ENCODE measurements around the gene KRTAP5-2. TPM values are rescaled to one million over a fixed set of nuclear protein-coding genes. Genes with fewer than 3 reads are reported as not detected.
"Not testable (repeated sequence)": the region's sequence is repeated elsewhere in the genome, so short reads cannot be mapped to it uniquely, and the experiment has no call there.

Gene KRTAP5-2
- total RNA-seq, 1 donor from 2014 or later: not detected

DNA sequence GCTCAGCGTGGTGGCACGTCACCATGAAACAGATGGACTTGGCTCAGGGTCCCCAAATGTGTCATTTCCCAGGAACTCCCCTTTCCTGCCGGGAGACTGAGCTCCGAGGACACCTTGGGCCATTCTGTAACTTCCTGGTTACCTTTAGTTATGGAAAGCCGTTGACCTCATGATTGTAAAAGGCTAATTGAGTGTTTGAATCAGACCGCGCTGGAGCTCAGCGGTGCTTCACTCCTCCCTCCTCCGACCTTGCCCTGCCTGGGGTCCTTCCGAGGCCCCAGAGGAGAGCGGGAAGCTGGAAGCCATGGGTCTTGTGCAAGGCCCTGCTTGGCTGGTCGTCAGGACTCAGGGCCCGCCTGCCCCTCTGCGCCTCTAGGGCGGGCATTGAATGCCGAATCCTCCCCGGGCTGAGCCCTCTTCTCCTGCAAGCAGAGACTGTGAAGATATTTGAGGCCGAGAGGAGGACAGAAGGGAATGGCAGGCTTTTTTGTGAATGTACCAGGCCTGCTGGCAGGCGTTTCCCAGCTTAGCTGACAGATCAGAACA lies 1.4 kb downstream of the KRTAP5-2 start:
- peaks cover 54% of the 10 kb centered on the region for H3K27me3 Mint-ChIP-seq (ENCODE audit: low read depth)
- DNase-seq (ENCODE audit: low spot score); intact Hi-C loops (cut with micrococcal nuclease); H3K4me1 Mint-ChIP-seq (ENCODE audit: low read depth); H3K27ac Mint-ChIP-seq; H3K4me3 Mint-ChIP-seq (ENCODE audit: low read depth); H3K36me3 Mint-ChIP-seq (ENCODE audit: low read depth); H3K9me3 Mint-ChIP-seq: not testable (repeated sequence)

DNA sequence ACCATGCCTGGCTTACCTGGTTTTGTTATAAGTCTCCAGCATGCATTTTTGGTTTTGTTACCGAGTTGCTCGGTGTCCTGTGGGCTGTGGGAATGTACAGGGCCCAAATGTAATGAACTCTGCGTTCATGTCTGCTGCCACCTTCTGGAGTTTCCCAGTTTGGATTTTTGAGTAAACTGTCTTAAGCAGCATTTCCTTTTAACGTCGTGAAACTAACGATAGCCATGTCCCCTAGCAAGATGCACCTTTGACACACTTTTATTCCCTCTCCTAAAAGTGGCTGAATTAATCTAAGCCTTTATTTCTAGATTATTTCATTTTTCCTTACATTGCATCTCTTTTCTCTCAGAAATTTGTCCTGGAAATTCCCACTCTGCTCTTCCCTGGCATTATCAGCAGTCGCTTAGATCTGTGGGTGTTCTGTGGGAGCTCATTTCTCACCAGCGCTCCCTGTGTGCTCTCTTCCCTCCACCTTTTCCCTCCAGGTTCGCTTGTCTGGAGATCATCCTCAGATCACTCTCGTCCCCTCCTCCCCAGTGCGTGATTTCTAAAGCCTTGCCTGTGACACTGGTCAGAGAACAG lies 2.0 kb downstream of the KRTAP5-2 start:
- H3K27ac Mint-ChIP-seq; H3K4me3 Mint-ChIP-seq (ENCODE audit: low read depth); H3K4me1 Mint-ChIP-seq (ENCODE audit: low read depth); intact Hi-C loops (cut with micrococcal nuclease); H3K9me3 Mint-ChIP-seq; DNase-seq (ENCODE audit: low spot score); H3K36me3 Mint-ChIP-seq (ENCODE audit: low read depth): not testable (repeated sequence)
- peaks cover 49% of the 10 kb centered on the region for H3K27me3 Mint-ChIP-seq (ENCODE audit: low read depth)

DNA sequence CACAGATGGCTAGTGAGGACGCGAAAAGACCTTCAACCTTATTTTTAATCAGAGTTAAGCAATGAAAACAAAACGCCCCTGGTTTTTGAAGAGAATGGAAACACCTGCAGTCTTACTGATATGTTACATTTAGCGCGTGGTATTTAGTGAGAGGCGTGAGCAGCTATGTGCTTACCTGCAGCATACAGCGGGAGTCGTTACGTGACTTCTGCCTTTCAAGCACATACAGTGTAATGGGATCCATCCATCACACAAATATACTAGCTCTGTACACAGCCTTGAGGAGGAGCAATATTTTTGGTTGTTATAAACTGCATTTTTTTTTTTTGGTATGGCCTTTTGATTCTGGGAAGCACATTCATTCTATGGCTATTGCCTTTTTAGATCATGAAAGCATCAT lies 5.5 kb downstream of the KRTAP5-2 start:
- no peaks in the 10 kb centered on the region for H3K36me3 Mint-ChIP-seq (ENCODE audit: low read depth)
- intact Hi-C loops (cut with micrococcal nuclease): no loop called here
- H3K27me3 Mint-ChIP-seq (ENCODE audit: low read depth): peaks cover 28% of the 10 kb centered on the region
- H3K9me3 Mint-ChIP-seq: peaks cover 5% of the 10 kb centered on the region
- no peak for DNase-seq (ENCODE audit: low spot score)
- no peak overlapping the region for H3K4me3 Mint-ChIP-seq (ENCODE audit: low read depth)
- H3K27ac Mint-ChIP-seq: no peak overlapping the region
- peaks cover 4% of the 10 kb centered on the region for H3K4me1 Mint-ChIP-seq (ENCODE audit: low read depth)

DNA sequence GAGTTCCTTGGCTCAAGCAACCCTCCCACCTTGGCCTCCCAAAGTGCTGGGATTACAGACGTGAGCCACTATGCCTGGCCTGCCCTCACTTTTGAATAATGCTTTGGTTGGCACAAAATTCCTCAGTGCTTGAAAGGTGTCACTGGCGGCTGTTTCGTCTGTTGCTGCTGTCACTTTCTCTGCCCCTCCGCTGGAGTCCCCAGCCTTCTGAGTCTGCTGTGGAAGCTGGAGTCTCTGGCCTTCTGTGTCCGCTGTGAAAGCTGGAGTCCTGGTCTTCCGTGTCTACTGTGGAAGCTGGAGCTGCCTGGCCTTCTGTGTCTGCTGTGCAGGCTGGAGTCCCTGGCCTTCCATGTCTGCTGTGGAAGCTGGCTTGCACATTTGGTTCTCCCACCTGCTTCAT lies 8.1 kb downstream of the KRTAP5-2 start:
- DNase-seq (ENCODE audit: low spot score): no peak
- intact Hi-C loops (cut with micrococcal nuclease): no loop called here
- H3K27me3 Mint-ChIP-seq (ENCODE audit: low read depth): peaks cover 22% of the 10 kb centered on the region
- no peak overlapping the region for H3K4me3 Mint-ChIP-seq (ENCODE audit: low read depth)
- H3K27ac Mint-ChIP-seq: no peak overlapping the region
- peaks cover 4% of the 10 kb centered on the region for H3K4me1 Mint-ChIP-seq (ENCODE audit: low read depth)
- H3K9me3 Mint-ChIP-seq: peaks cover 5% of the 10 kb centered on the region
- no peaks in the 10 kb centered on the region for H3K36me3 Mint-ChIP-seq (ENCODE audit: low read depth)

DNA sequence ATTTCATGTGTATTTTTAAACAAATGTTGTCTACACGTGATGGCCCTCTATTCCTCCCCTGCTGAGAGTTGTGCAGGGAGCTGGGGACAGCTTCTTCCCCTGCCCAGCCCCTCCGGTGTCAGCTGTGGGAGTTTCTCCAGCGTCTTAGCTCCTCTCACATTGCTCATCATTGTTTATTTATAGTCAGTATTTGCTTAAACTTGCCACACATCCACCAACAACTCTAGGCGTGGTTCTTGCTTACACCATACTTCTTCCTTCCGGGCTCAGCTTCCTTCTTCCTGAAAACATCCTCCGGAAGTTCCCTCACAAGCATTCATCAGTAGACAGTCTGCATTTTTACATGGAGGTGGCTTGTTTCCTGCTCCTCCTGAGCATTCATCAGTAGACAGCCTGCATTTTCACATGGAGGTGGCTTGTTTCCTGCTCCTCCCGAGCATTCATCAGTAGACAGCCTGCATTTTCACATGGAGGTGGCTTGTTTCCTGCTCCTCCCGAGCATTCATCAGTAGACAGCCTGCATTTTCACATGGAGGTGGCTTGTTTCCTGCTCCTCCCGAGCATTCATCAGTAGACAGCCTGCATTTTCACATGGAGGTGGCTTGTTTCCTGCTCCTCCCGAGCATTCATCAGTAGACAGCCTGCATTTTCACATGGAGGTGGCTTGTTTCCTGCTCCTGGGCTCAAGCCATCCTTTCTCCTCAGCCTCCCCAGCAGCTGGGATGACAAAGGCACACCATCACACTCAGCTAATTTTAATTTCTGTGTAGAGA lies 8.7 kb downstream of the KRTAP5-2 start:
- H3K4me1 Mint-ChIP-seq (ENCODE audit: low read depth); H3K27ac Mint-ChIP-seq; H3K36me3 Mint-ChIP-seq (ENCODE audit: low read depth); DNase-seq (ENCODE audit: low spot score); H3K9me3 Mint-ChIP-seq; intact Hi-C loops (cut with micrococcal nuclease); H3K4me3 Mint-ChIP-seq (ENCODE audit: low read depth): not testable (repeated sequence)
- H3K27me3 Mint-ChIP-seq (ENCODE audit: low read depth): peaks cover 15% of the 10 kb centered on the region

DNA sequence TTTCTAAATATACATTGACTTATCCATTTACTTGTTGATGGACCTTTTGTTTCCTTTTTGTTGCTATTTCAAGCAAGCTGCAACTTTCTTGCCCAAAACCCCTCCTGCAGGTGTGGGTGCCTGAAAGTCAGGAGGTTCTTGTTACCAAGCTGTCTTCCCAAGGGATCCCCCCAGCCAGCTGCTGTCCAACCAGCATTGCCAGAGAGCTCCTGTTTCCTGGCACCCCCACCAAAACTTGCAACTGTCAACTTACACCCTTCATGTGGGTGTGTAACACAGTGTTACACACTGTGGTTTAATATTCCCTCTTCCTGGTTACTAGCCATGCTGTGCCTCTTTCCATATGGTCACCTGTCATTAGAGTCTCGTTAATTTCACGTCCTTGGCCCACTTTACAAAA lies 11.4 kb downstream of the KRTAP5-2 start:
- peaks cover 5% of the 10 kb centered on the region for H3K9me3 Mint-ChIP-seq
- H3K36me3 Mint-ChIP-seq (ENCODE audit: low read depth): no peaks in the 10 kb centered on the region
- intact Hi-C loops (cut with micrococcal nuclease): no loop called here
- peaks cover 11% of the 10 kb centered on the region for H3K27me3 Mint-ChIP-seq (ENCODE audit: low read depth)
- no peak for DNase-seq (ENCODE audit: low spot score)
- no peak overlapping the region for H3K4me3 Mint-ChIP-seq (ENCODE audit: low read depth)
- peaks cover 4% of the 10 kb centered on the region for H3K4me1 Mint-ChIP-seq (ENCODE audit: low read depth)
- no peak overlapping the region for H3K27ac Mint-ChIP-seq

DNA sequence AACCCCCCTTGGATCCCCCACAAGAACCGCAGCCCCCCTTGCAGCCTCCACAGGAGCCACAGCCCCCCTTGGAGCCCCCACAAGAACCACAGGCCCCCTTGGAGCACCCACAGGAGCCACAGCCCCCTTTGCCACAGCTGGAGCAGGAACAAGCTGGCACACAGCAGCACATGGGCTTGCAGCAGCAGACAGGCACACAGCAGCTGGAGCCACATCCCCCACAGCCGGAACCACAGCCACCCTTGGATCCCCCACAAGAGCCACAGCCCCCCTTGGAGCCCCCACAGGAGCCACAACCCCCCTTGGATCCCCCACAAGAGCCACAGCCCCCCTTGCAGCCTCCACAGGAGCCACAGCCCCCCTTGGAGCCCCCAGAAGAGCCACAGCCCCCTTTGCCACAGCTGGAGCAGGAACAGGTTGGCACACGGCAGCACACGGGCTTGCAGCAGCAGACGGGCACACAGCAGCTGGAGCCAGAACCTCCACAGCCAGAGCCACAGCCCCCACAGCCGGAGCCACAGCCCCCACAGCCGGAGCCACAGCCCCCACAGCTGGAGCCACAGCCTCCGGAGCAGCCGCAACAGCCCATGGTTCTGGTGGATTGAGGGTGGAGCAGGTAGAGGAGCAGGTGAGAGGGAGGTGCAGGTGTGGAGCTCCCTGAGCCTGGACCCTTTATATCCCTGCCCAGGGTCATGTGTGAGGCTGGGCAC lies 13.3 kb downstream of the KRTAP5-2 start, which contains the start of gene KRTAP5-1:
KRTAP5-1 (minus strand) TSS at position 623 of the 710 bp plus-strand sequence; CDS start at position 589, 34 bp downstream.
- H3K36me3 Mint-ChIP-seq (ENCODE audit: low read depth); H3K9me3 Mint-ChIP-seq; H3K4me3 Mint-ChIP-seq (ENCODE audit: low read depth); H3K4me1 Mint-ChIP-seq (ENCODE audit: low read depth); intact Hi-C loops (cut with micrococcal nuclease); H3K27ac Mint-ChIP-seq; DNase-seq (ENCODE audit: low spot score): not testable (repeated sequence)
- H3K27me3 Mint-ChIP-seq (ENCODE audit: low read depth): peaks cover 11% of the 10 kb centered on the region

DNA sequence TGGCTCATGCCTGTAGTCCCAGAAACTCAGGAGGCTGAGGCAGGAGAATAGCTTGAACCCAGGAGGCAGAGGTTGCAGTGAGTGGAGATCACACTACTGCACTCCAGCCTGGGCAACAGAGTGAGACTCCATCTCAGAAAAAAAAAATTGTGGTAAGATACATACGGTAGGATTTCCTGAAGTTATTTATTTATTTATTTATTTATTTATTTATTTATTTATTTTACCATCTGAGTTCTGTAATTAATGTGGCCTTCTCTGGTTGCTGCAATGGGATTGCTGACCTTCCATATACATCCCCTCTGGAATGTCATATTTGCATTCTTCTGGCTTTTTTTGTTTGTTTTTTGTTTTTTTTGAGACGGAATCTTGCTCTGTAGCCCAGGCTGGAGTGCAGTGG lies 15.2 kb downstream of the KRTAP5-2 start:
- H3K27ac Mint-ChIP-seq; H3K4me3 Mint-ChIP-seq (ENCODE audit: low read depth); H3K27me3 Mint-ChIP-seq (ENCODE audit: low read depth); H3K36me3 Mint-ChIP-seq (ENCODE audit: low read depth); H3K4me1 Mint-ChIP-seq (ENCODE audit: low read depth); DNase-seq (ENCODE audit: low spot score); intact Hi-C loops (cut with micrococcal nuclease): not testable (repeated sequence)
- H3K9me3 Mint-ChIP-seq: peaks cover 10% of the 10 kb centered on the region

DNA sequence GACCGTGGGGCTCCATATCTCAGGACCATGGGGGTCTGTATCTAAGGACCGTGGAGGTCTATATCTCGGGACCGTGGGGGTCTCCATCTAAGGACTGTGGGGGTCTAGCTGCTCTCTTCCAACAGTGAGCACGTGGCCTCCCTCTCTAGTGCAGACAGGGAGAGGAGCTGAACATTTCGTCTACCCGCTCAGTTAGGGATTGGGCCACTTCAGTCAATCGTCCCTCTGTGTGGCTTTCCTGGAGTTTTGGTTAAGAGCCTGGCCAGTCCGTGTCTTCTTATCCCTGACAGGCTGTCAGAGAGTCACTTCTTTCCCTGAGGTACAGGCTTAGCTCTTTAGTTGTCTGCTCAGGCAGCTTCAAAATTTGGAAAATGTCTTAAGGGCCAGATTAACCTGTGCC lies 16.1 kb downstream of the KRTAP5-2 start:
- Mint-ChIP-seq H3K36me3 (ENCODE audit: low read depth) (no peaks in the 10 kb centered on the region), H3K4me3 (ENCODE audit: low read depth) (no peak overlapping the region), H3K4me1 (ENCODE audit: low read depth) (no peaks in the 10 kb centered on the region), H3K9me3 (peaks cover 10% of the 10 kb centered on the region), H3K27ac (no peak overlapping the region), H3K27me3 (ENCODE audit: low read depth) (peaks cover 9% of the 10 kb centered on the region)
- DNase-seq (ENCODE audit: low spot score): no peak
- intact Hi-C loops (cut with micrococcal nuclease): no loop called here

DNA sequence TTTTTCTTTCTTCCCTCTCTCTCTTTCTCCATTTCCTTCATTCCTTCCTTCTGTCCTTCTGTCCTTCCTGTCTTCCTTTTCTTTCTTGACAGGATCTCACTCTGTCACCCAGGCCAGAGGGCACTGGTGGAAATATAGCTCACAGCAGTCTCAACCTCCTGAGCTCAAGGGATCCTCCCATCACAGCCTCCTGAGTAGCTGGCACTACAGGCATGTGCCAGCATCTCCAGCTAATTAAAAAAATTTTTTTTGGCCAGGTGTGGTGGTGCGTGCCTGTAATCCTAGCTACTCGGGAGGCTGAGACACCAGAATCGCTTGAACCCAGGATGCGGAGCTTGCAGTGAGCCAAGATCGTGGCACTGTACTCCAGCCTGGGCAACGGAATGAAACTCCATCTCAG lies 21.3 kb downstream of the KRTAP5-2 start:
- peaks cover 10% of the 10 kb centered on the region for H3K9me3 Mint-ChIP-seq
- no peak overlapping the region for H3K27ac Mint-ChIP-seq
- no peaks in the 10 kb centered on the region for H3K4me1 Mint-ChIP-seq (ENCODE audit: low read depth)
- H3K27me3 Mint-ChIP-seq (ENCODE audit: low read depth): peaks cover 23% of the 10 kb centered on the region
- no peaks in the 10 kb centered on the region for H3K36me3 Mint-ChIP-seq (ENCODE audit: low read depth)
- DNase-seq (ENCODE audit: low spot score): no peak
- no peak overlapping the region for H3K4me3 Mint-ChIP-seq (ENCODE audit: low read depth)
- intact Hi-C loops (cut with micrococcal nuclease): loop anchor here (10.0 kb wide), 1 partner anchor 568 kb away; no protein-coding TSS in a partner anchor

DNA sequence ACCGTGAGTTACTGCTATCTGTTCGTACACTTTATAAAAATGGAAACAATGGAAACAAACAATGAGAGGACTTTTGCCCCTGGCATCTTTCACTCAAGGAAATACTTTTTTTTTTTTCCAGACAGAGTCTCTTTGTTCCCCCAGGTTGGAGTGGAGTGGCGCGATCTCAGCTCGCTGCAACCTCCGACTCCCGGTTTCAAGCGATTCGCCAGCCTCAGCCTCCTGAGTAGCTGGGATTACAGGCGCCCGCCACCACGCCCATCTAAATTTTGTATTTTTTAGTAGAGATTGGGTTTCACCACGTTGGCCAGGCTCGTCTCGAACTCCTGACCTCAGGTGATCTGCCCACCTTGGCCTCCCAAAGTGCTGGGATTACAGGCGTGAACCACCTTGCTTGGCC lies 22.3 kb downstream of the KRTAP5-2 start:
- intact Hi-C loops (cut with micrococcal nuclease): loop anchor here (2.0 to 10.0 kb wide), 2 partner anchors 27 to 569 kb away; no protein-coding TSS in a partner anchor
- DNase-seq (ENCODE audit: low spot score); H3K4me3 Mint-ChIP-seq (ENCODE audit: low read depth); H3K36me3 Mint-ChIP-seq (ENCODE audit: low read depth); H3K4me1 Mint-ChIP-seq (ENCODE audit: low read depth); H3K27ac Mint-ChIP-seq: not testable (repeated sequence)
- H3K27me3 Mint-ChIP-seq (ENCODE audit: low read depth): peaks cover 25% of the 10 kb centered on the region
- peaks cover 10% of the 10 kb centered on the region for H3K9me3 Mint-ChIP-seq

DNA sequence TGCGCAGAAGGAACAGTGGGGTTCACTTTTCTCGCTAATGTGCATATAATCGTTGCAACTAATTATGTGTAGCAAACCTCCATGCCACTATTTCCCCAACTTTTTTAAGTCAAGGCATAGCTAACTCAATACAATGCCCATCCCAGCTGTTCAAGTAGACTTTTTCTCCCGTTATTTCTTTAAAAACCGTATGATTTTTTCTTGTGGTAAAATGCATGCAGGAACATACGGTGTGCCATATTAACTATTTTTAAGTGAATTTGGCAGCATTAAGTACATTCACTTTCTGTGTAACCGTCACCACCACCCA lies 23.2 kb downstream of the KRTAP5-2 start:
- no peak overlapping the region for H3K4me3 Mint-ChIP-seq (ENCODE audit: low read depth)
- H3K36me3 Mint-ChIP-seq (ENCODE audit: low read depth): no peaks in the 10 kb centered on the region
- no peak for DNase-seq (ENCODE audit: low spot score)
- H3K9me3 Mint-ChIP-seq: peaks cover 10% of the 10 kb centered on the region
- H3K27me3 Mint-ChIP-seq (ENCODE audit: low read depth): peaks cover 31% of the 10 kb centered on the region
- no peak overlapping the region for H3K27ac Mint-ChIP-seq
- intact Hi-C loops (cut with micrococcal nuclease): loop anchor here (2.0 to 10.0 kb wide), 4 partner anchors 26 to 570 kb away; no protein-coding TSS in a partner anchor
- H3K4me1 Mint-ChIP-seq (ENCODE audit: low read depth): no peaks in the 10 kb centered on the region

Data from activated T-helper 2 cell treated with anti-CD3 and anti-CD28 coated beads, Interferon-gamma antibody, Interleukin-2, Interleukin-4, amounts not matched to agents 10 μg/mL and 5 μg/mL and 100 μg/mL, durations not matched to agents 14 hours and 24 hours and 36 hours (primary cell).